OCI-LY7 (cell line): ENCODE results near the gene CSTB. TPM values are rescaled to one million over a fixed set of nuclear protein-coding genes. Genes with fewer than 3 reads are reported as not detected.

ENCODE experiments used
- BruUV-seq: library from RNA; stranded (reverse); fragments of 400-500 nt; replicated peaks from 2 replicates; lab custom pipeline; 2021; lab: Mats Ljungman, UMichigan
- CTCF ChIA-PET: fragments of 300-600 bp; sonication (Branson Sonifier 250); formaldehyde crosslinking; loops from one replicate; lab custom pipeline; 2022; ENCODE audit warnings: antibody characterized with exemption; ENCODE audit not compliant: unreplicated experiment; lab: Charles Lee
- POLR2A ChIA-PET: fragments of 300-600 bp; sonication (Branson Sonifier 250); formaldehyde crosslinking; loops from one replicate; lab custom pipeline; 2022; ENCODE audit warnings: antibody characterized with exemption; lab: Charles Lee
- DNase-seq: peaks from one replicate; pipeline ENCODE4 v3.0.0-alpha.2; 2015; ENCODE audit warnings: low spot score
- H2AFZ ChIP-seq: fragments of 200-600 bp; sonication (generic), shearing (Covaris generic); 2 replicates; pipeline ENCODE4 v1.6.1; 2014; ENCODE audit warnings: mild to moderate bottlenecking, antibody characterized with exemption, low read length, moderate library complexity
- H3K27ac ChIP-seq: fragments of 200-600 bp; sonication (generic); 2 replicates; pipeline ENCODE4 v1.5.1; 2014; ENCODE audit warnings: mixed run types, low read depth, mild to moderate bottlenecking, moderate library complexity, low read length, inconsistent platforms; ENCODE audit not compliant: poor library complexity, severe bottlenecking
- H3K36me3 ChIP-seq: fragments of 200-600 bp; sonication (generic); 2 replicates; pipeline ENCODE4 v1.6.1; 2014; ENCODE audit warnings: mild to moderate bottlenecking, antibody characterized with exemption, low read length, moderate library complexity, mixed read lengths; ENCODE audit not compliant: insufficient read depth
- H3K4me1 ChIP-seq: fragments of 200-600 bp; sonication (generic); 2 replicates; pipeline ENCODE4 v1.5.1; 2014; ENCODE audit warnings: mild to moderate bottlenecking, low read length; ENCODE audit not compliant: insufficient read depth, poor library complexity, severe bottlenecking
- H3K4me2 ChIP-seq: fragments of 200-600 bp; sonication (generic); 2 replicates; pipeline ENCODE4 v1.6.1; 2014; ENCODE audit warnings: mild to moderate bottlenecking, low read length
- H3K4me3 ChIP-seq: fragments of 200-600 bp; sonication (generic); 2 replicates; pipeline ENCODE4 v1.5.1; 2014; ENCODE audit warnings: mild to moderate bottlenecking, low read depth, low read length; ENCODE audit not compliant: poor library complexity, severe bottlenecking
- H3K79me2 ChIP-seq: fragments of 200-600 bp; sonication (generic); 2 replicates; pipeline ENCODE4 v1.6.1; 2016; ENCODE audit warnings: low read depth, mild to moderate bottlenecking, low read length, moderate library complexity, mixed read lengths; ENCODE audit not compliant: insufficient read depth
- H3K9me2 ChIP-seq: fragments of 200-600 bp; sonication (generic); 2 replicates; pipeline ENCODE4 v1.6.1; 2016; ENCODE audit warnings: mild to moderate bottlenecking, low read length, mixed read lengths; ENCODE audit not compliant: insufficient read depth
- H3K9me3 ChIP-seq: fragments of 200-600 bp; sonication (generic); 2 replicates; pipeline ENCODE4 v1.6.1; 2014; ENCODE audit warnings: mild to moderate bottlenecking, mixed run types, low read length, mixed read lengths
- H4K20me1 ChIP-seq: fragments of 200-600 bp; sonication (generic); 2 replicates; pipeline ENCODE4 v1.6.1; 2014; ENCODE audit warnings: mild to moderate bottlenecking, antibody characterized with exemption, low read length, moderate library complexity, mixed read lengths; ENCODE audit not compliant: insufficient read depth
- CTCF ChIP-seq: fragments of 200-600 bp; sonication (generic); conservative IDR thresholded peaks from 2 replicates; pipeline ENCODE4 v1.5.1; 2014; ENCODE audit warnings: mild to moderate bottlenecking, antibody characterized with exemption, low read length, moderate library complexity, mixed read lengths
- EZH2phosphoT487 ChIP-seq: fragments of 200-600 bp; sonication (generic); IDR thresholded peaks from 2 replicates; pipeline ENCODE4 v1.6.1; 2018; ENCODE audit warnings: low read depth, borderline replicate concordance, mild to moderate bottlenecking, mixed run types, antibody characterized with exemption, low read length, moderate library complexity, mixed read lengths
- intact Hi-C: fragments of 100-400 bp; cut with micrococcal nuclease; formaldehyde crosslinking; loops from one replicate; pipeline ENCODE4 v1.10.0; 2022; ENCODE audit not compliant: unreplicated experiment
- total RNA-seq, 2 experiments: library from RNA; depleted of rRNA in 1 of 2; stranded (reverse); fragments of >200 nt in 1 of 2; shearing (Covaris generic) in 1 of 2; gene quantifications; 2 replicates each; pipeline ENCODE4 v1.2.3, GENCODE V29; 2014 to 2022

The CSTB gene
- total RNA-seq, 2 experiments from 2014 or later = 15.6 to 33.3 TPM

- BruUV-seq = no TSS peak
- ChIA-PET CTCF (interaction anchor here (0.7 kb wide), 1 partner anchor 14 kb away, joined by 4 read pairs; no protein-coding TSS in a partner anchor), POLR2A (interaction anchor here (0.7 kb wide), 1 partner anchor 11 kb away, joined by 3 read pairs; no protein-coding TSS in a partner anchor)
- no peak for DNase-seq
- Histone ChIP-seq H3K4me1 (peaks cover 34% of the 10 kb centered on the region), H2AFZ (no peak overlapping the region), H3K79me2 (no peaks in the 10 kb centered on the region), H3K36me3 (no peaks in the 10 kb centered on the region), H3K4me3 (no peak overlapping the region), H3K9me3 (no peaks in the 10 kb centered on the region), H4K20me1 (no peaks in the 10 kb centered on the region), H3K4me2 (no peak overlapping the region), H3K27ac (no peak overlapping the region), H3K9me2 (no peaks in the 10 kb centered on the region)
- intact Hi-C loops = no loop called here
- TF ChIP-seq EZH2phosphoT487 = no peak
- TF ChIP-seq CTCF = peak; percentile 53; the same call in 1 of the 2 replicates
Measured at GRCh38 chr21:43816611-43817071, 40.5 kb upstream of the CSTB start.

- no TSS peak for BruUV-seq
- ChIA-PET CTCF (no interaction called here), POLR2A (no interaction called here)
- Histone ChIP-seq H3K9me2 (no peaks in the 10 kb centered on the region), H3K4me1 (peaks cover 36% of the 10 kb centered on the region), H3K9me3 (no peaks in the 10 kb centered on the region), H3K79me2 (no peaks in the 10 kb centered on the region), H3K36me3 (no peaks in the 10 kb centered on the region), H2AFZ (no peak overlapping the region), H3K4me3 (no peak overlapping the region), H3K4me2 (no peak overlapping the region), H4K20me1 (no peaks in the 10 kb centered on the region), H3K27ac (no peak overlapping the region)
- TF ChIP-seq EZH2phosphoT487 (no peak), CTCF (no peak)
- DNase-seq = no peak
- intact Hi-C loops = no loop called here
Measured at GRCh38 chr21:43815991-43816390, 39.9 kb upstream of the CSTB start.

GRCh38 chr21:43815107-43815613 is 39.1 kb upstream of the CSTB start:
- H3K4me2 ChIP-seq = no peak overlapping the region
- intact Hi-C loops = no loop called here
- H2AFZ ChIP-seq = no peak overlapping the region
- ChIA-PET CTCF (no interaction called here), POLR2A (no interaction called here)
- H3K27ac ChIP-seq = no peak overlapping the region
- DNase-seq = no peak
- H3K4me3 ChIP-seq = no peak overlapping the region
- H3K79me2 ChIP-seq = no peaks in the 10 kb centered on the region
- no peaks in the 10 kb centered on the region for H3K9me3 ChIP-seq
- H3K9me2 ChIP-seq = no peaks in the 10 kb centered on the region
- H3K4me1 ChIP-seq = peaks cover 42% of the 10 kb centered on the region
- no peak for TF ChIP-seq EZH2phosphoT487
- no peak for TF ChIP-seq CTCF
- no TSS peak for BruUV-seq
- H3K36me3 ChIP-seq = no peaks in the 10 kb centered on the region
- no peaks in the 10 kb centered on the region for H4K20me1 ChIP-seq
